Sigmoid colon (tissue), 4 donors: ENCODE measurements around the gene ARHGAP22.

Experiments
- CTCF ChIP-seq, 4 experiments: fragments of 450-650 bp in 3 of 4; fragments of 200-600 bp in 1 of 4; IDR thresholded peaks; one replicate each; pipeline ENCODE4 v1.5.1; 2016 to 2019; ENCODE audit warnings: antibody characterized with exemption in 4 of 4, mild to moderate bottlenecking in 3 of 4, moderate library complexity in 2 of 4
- POLR2AphosphoS5 ChIP-seq, 4 donors: sonication (generic); formaldehyde crosslinking; IDR thresholded peaks; one replicate each; pipeline ENCODE4 v1.6.1; 2017; ENCODE audit warnings: antibody characterized with exemption in 4 of 4

GRCh38 chr10:48445932-48446331, 158.9 kb downstream of the ARHGAP22 start:
- TF ChIP-seq POLR2AphosphoS5 (IDR thresholded peaks at IDR 0.05), result no peak
- TF ChIP-seq CTCF (IDR thresholded peaks at IDR 0.05), result no peak
